GM06990 (cell line): Measurements from ENCODE around the gene ALS2.

Experiments
- DNase-seq: peaks from one replicate; pipeline ENCODE4 v3.0.0-alpha.2; 2011; ENCODE audit not compliant: insufficient read length; ENCODE audit errors: extremely low read depth
- H3K27me3 ChIP-seq: replicated peaks from 2 replicates; pipeline ENCODE4 v1.6.0; 2011; ENCODE audit warnings: low read length; ENCODE audit not compliant: control insufficient read depth, insufficient read depth
- H3K36me3 ChIP-seq: 2 replicates; pipeline ENCODE4 v1.5.1; 2011; ENCODE audit warnings: low read length; ENCODE audit not compliant: control insufficient read depth, insufficient read depth
- H3K4me3 ChIP-seq: replicated peaks from 2 replicates; pipeline ENCODE4 v1.5.1; 2011; ENCODE audit warnings: low read depth, mild to moderate bottlenecking, control low read depth, low read length
- CTCF ChIP-seq: IDR thresholded peaks from 2 replicates; pipeline ENCODE4 v1.5.1; 2011; ENCODE audit warnings: low read length, control low read depth, mild to moderate bottlenecking, inconsistent platforms; ENCODE audit not compliant: insufficient read depth, poor library complexity, severe bottlenecking

Gene ALS2

GRCh38 chr2:201780674-201781493 is at the start of gene ALS2:
TSS of gene ALS2 (minus strand) at chr2:201780933. CDS start at chr2:201768885, 12,048 bp downstream.
- H3K27me3 ChIP-seq = no peaks in the 10 kb centered on the region
- DNase-seq = peak; percentile 91
- H3K4me3 ChIP-seq = peak within 1 kb of the TSS; percentile 86
- peak; percentile 2 for TF ChIP-seq CTCF
- no peaks in the 10 kb centered on the region for H3K36me3 ChIP-seq

- Histone ChIP-seq H3K4me3 (no peak overlapping the region), H3K36me3 (no peaks in the 10 kb centered on the region)
- TF ChIP-seq CTCF = no peak
Measured at GRCh38 chr2:201828220-201828619, 47.5 kb upstream of the ALS2 start.

DNA sequence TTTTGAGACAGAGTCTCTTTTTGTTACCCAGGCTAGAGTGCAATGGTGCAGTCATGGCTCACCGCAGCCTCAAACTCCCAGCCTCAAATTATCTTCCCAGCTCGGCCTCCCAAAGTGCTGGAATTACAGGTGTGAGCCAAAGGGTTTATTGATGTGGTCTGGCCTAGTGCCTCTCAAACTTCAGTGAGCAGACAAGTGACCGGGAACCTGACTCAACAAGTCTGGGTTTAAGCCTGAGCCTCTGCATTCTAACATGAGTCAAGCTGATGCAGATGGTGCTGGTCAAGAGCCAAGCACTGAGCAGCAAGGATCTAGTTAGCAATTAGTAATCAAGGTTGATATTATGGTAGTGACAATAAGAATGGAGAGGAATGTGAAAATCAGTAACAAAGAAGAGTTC is 46.9 kb upstream of the ALS2 start:
- no peak for TF ChIP-seq CTCF
- no peaks in the 10 kb centered on the region for H3K27me3 ChIP-seq
- no peak for DNase-seq
- H3K36me3 ChIP-seq = no peaks in the 10 kb centered on the region
- H3K4me3 ChIP-seq = no peak overlapping the region

More at GRCh38 chr2:201828220-201828619, 47.5 kb upstream of the ALS2 start:
- no peaks in the 10 kb centered on the region for H3K27me3 ChIP-seq
- DNase-seq = no peak

GRCh38 chr2:201824212-201824611 is 43.5 kb upstream of the ALS2 start:
- Histone ChIP-seq H3K4me3 (no peak overlapping the region), H3K36me3 (no peaks in the 10 kb centered on the region)
- TF ChIP-seq CTCF = no peak

GRCh38 chr2:201821080-201821479 is 40.3 kb upstream of the ALS2 start:
- TF ChIP-seq CTCF = no peak
- no peaks in the 10 kb centered on the region for H3K27me3 ChIP-seq
- DNase-seq = no peak
- no peak overlapping the region for H3K4me3 ChIP-seq
- H3K36me3 ChIP-seq = no peaks in the 10 kb centered on the region

More at GRCh38 chr2:201824212-201824611, 43.5 kb upstream of the ALS2 start:
- no peaks in the 10 kb centered on the region for H3K27me3 ChIP-seq
- no peak for DNase-seq
